Thoracic aorta endothelial cell (primary cell): Measurements from ENCODE around the gene PRKCZ. TPM values are rescaled to one million over a fixed set of nuclear protein-coding genes. Genes with fewer than 3 reads are reported as not detected.

ENCODE experiments used
- total RNA-seq: library from RNA; depleted of rRNA; stranded (reverse); fragments of >200 nt; gene quantifications from 2 replicates; pipeline ENCODE4 v1.2.3, GENCODE V29; 2012

PRKCZ gene
- 0.40 and 0.72 TPM in 2 replicates for total RNA-seq

DNA sequence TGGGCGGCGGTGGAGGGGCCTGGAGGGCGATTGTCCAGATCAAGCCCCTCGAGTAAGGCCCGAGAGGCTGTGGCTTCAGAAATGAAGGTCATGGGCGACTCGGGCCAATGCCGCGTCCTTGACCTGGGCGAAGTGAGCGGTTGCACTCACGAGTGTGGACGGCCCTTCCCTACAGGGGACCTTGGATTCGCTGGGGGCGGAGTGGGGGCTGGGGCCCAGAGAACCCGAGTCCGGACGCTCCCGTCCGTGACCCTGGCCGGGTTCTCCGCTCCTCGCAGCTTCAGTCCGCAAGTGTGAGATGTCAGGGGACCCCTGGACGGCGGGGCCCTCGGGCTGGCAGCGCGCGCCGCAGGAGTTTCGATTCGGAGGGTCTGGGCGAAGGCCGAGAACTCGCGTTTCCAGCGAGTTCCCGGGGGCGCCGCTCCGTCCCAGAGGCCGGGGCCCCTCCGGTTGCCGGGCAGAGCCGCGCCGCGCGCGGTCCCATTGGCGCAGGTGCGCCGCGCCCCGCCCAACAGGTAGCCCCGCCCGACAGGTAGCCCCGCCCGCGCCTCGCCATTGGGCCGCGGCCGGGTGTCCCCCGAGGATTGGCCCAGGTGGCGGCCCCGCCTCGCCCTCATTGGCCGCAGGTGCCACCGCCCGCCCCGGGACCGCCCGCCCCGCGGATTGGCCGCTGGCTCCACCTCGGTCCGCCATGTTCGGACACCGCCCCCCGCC, at the start of gene PRKCZ:
Gene PRKCZ, plus strand, starts transcription at position 694 of the 714 bp plus-strand sequence. CDS start 220 bp downstream, outside the sequence.

DNA sequence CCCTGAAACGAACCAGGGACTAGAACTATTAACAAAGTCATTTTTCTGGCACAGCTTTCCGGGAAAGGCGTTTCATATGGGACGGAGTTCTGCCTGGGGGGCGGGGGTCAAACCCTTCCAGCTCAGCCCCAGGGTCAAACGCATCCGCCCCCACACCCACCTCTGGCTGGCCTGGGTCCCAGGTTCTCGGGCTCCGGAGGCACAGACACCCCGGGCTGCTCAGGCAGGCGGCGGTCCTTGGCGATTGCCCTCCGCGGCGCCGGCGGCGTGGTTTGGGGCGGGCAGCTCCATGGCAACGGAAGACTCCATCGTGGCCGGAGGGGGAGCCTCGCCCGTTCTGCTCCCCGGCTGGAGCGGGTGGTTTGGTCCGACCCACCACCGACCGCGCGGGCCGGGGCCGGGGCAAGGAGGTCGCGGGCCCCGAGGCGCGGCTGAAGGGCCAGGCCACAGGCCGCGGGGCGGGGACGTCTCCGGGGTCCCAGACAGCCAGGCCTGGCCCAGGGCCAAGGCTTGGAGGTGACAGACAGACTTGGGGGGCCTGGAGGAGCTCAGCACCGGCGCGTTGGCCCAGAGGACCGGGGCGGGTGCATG, 46.6 kb upstream of the PRKCZ start, which contains the start of gene CFAP74:
Gene CFAP74, minus strand, starts transcription at position 246 of the 591 bp plus-strand sequence. CDS start 12,830 bp downstream, outside the sequence.

DNA sequence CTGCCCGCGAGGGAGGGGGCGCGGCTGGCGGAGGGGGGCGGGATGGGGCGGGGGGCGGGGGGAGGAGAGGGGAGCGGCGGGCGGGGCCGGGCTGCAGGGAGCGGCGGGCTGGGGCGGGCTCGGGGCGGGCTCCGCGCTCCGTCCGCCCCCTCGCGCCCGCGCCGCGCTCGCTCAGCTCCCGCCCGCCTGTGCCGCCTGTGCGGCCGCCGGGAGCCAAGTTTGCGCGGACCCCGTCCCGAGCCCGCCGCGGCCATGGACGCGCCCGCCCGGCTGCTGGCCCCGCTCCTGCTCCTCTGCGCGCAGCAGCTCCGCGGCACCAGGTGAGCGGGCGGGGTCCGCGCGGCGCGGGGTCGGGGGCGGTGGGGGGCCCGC, 31.1 kb upstream of the PRKCZ start, which contains the start of gene GABRD:
Gene GABRD, plus strand, starts transcription at position 174 of the 372 bp plus-strand sequence. Its CDS starts 79 bp downstream, at position 253.

DNA sequence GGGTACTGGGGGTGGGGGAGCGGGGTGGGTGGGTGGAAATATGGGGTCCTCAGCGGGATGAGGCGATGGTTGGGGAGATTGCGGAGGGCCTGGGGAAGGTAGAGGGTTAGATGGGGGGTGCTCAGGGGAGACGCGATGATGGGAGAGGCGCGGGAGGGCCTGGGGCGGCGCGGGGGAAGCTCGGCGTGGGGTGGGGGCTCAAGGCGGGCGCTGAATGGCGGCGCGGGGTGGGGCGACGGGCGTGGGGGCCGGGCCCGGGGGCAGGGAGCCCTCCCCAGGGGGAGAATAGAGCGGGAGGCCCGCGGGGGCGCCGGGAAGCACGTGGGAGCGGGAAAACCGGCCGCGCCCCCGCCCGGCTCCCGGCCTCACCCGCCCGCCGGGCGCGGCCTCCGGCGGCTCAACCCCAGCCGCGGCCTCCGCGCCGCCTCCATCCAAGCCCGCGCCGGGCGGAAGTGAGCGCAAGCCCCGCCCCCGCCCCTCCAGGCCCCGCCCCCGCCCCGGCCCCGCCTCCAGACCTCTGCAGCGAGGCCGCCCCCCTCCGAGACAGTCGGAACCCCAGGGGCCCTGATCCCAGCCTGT, 144.2 kb downstream of the PRKCZ start, which contains the start of gene FAAP20:
Gene FAAP20, minus strand, starts transcription at position 454 of the 579 bp plus-strand sequence. Its CDS starts 23 bp downstream, at position 431.

DNA sequence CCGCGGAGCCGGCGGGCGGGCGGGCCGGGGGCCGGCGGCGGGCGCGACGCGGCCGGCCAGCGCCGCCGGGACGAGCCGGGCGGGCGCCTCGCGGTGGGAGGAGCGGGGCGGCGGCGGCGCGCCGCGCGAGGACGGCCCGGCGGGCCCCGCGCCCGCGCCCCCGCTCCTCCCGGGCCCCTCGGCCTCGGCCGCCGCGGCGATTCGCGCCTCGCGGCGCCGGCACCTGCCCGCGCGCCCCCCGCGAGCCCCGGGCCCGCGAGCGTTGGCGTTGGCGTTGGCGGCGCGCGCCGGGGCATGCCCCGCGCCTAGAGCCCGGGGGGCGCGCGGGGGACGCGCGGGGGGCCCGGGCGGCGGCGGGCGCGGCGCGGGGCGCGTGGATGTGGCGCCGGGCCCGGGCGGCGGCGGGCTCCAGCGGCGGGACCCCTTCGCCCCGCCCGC, 178.0 kb downstream of the PRKCZ start, which contains the start of gene SKI:
Gene SKI, plus strand, starts transcription at position 163 of the 438 bp plus-strand sequence. CDS start 448 bp downstream, outside the sequence.

Other genes with a start within 250 kb of the PRKCZ start
- 170 and 177 TPM in 2 replicates for gene GNB1, start 159.3 kb upstream of the PRKCZ start, total RNA-seq
- 0.40 TPM in 1 of 2 replicates, not detected in the other for gene CALML6, start 135.2 kb upstream of the PRKCZ start, total RNA-seq
- gene TMEM52, start 131.1 kb upstream of the PRKCZ start, total RNA-seq: 0.66 and 1.7 TPM in 2 replicates
- gene CFAP74, start 46.6 kb upstream of the PRKCZ start, total RNA-seq: not detected in 2 replicates
- gene GABRD, start 31.1 kb upstream of the PRKCZ start, total RNA-seq: not detected in 2 replicates
- 14.9 and 16.6 TPM in 2 replicates for gene FAAP20, start 144.4 kb downstream of the PRKCZ start, total RNA-seq
- gene SKI, start 177.9 kb downstream of the PRKCZ start, total RNA-seq: 36.8 and 38.2 TPM in 2 replicates